SK-N-SH treated with all-trans-retinoic acid at 6 μM for 48 hours (cell line): Measurements from ENCODE around the gene MLX.

Experiments
- ATAC-seq: fragments of 200-7000 bp; cut with Tn5 transposase; 3 replicates; pipeline ENCODE4 v1.9.1; 2020; ENCODE audit warnings: mild to moderate bottlenecking, moderate library complexity
- ARNTL ChIP-seq: fragments of 450-650 bp; formaldehyde crosslinking; IDR thresholded peaks from 2 replicates; pipeline ENCODE4 v1.5.0; 2020; ENCODE audit warnings: low read depth, mild to moderate bottlenecking, moderate library complexity, borderline replicate concordance
- BACH2 ChIP-seq: fragments of 250-450 bp; sonication (Bioruptor Pico); IDR thresholded peaks from 2 replicates; pipeline ENCODE4 v1.9.0; 2021; ENCODE audit warnings: mild to moderate bottlenecking, borderline replicate concordance
- ESRRG ChIP-seq: fragments of 250-450 bp; sonication (Bioruptor Pico); IDR thresholded peaks from 2 replicates; pipeline ENCODE4 v1.6.1; 2021; ENCODE audit warnings: mild to moderate bottlenecking
- GLIS3 ChIP-seq: fragments of 250-450 bp; sonication (Bioruptor Pico); IDR thresholded peaks from 2 replicates; pipeline ENCODE4 v1.5.0; 2020; ENCODE audit warnings: mild to moderate bottlenecking, moderate library complexity
- ISL1 ChIP-seq: fragments of 250-450 bp; sonication (Bioruptor Pico); IDR thresholded peaks from 2 replicates; pipeline ENCODE4 v2.1.2; 2022; ENCODE audit warnings: mild to moderate bottlenecking, moderate library complexity
- OSR1 ChIP-seq: fragments of 250-450 bp; sonication (Bioruptor Pico); IDR thresholded peaks from 2 replicates; pipeline ENCODE4 v1.8.0; 2022; ENCODE audit warnings: moderate library complexity, mild to moderate bottlenecking, inconsistent platforms
- PPARA ChIP-seq: fragments of 250-450 bp; sonication (Bioruptor Pico); IDR thresholded peaks from 2 replicates; pipeline ENCODE4 v1.5.0; 2020; ENCODE audit warnings: mild to moderate bottlenecking, borderline replicate concordance
- RARB ChIP-seq: fragments of 250-450 bp; sonication (Bioruptor Pico); IDR thresholded peaks from 2 replicates; pipeline ENCODE4 v1.8.0; 2021; ENCODE audit warnings: mild to moderate bottlenecking, moderate library complexity
- SNAI2 ChIP-seq: fragments of 250-450 bp; sonication (Bioruptor Pico); IDR thresholded peaks from 2 replicates; pipeline ENCODE4 v1.5.0; 2020; ENCODE audit warnings: mild to moderate bottlenecking, moderate library complexity
- TCF4 ChIP-seq: fragments of 250-450 bp; sonication (Bioruptor Pico); IDR thresholded peaks from 2 replicates; pipeline ENCODE4 v1.8.0; 2021; ENCODE audit warnings: mild to moderate bottlenecking, moderate library complexity, borderline replicate concordance
- TOX ChIP-seq: fragments of 250-450 bp; sonication (Bioruptor Pico); IDR thresholded peaks from 2 replicates; pipeline ENCODE4 v1.8.0; 2021; ENCODE audit warnings: mild to moderate bottlenecking, moderate library complexity, borderline replicate concordance
- ZC3H10 ChIP-seq: fragments of 250-450 bp; sonication (Bioruptor Pico); IDR thresholded peaks from 2 replicates; pipeline ENCODE4 v1.5.1; 2021; ENCODE audit warnings: mild to moderate bottlenecking, moderate library complexity
- ZFP3 ChIP-seq: fragments of 250-450 bp; sonication (Bioruptor Pico); IDR thresholded peaks from 2 replicates; pipeline ENCODE4 v1.5.0; 2020; ENCODE audit warnings: mild to moderate bottlenecking, moderate library complexity
- ZFP30 ChIP-seq: fragments of 450-650 bp; formaldehyde crosslinking; IDR thresholded peaks from 2 replicates; pipeline ENCODE4 v1.5.0; 2022; ENCODE audit warnings: mild to moderate bottlenecking, moderate library complexity
- ZNF70 ChIP-seq: fragments of 450-650 bp; formaldehyde crosslinking; IDR thresholded peaks from 2 replicates; pipeline ENCODE4 v1.5.0; 2020; ENCODE audit warnings: mild to moderate bottlenecking, moderate library complexity
- ZNF8 ChIP-seq: fragments of 450-650 bp; formaldehyde crosslinking; IDR thresholded peaks from 2 replicates; pipeline ENCODE4 v1.5.0; 2020; ENCODE audit warnings: mild to moderate bottlenecking, moderate library complexity
- TF ChIP-seq, protein P1 (sequence below): fragments of 250-450 bp; sonication (Bioruptor Pico); IDR thresholded peaks from 2 replicates; pipeline ENCODE4 v1.8.0; 2020; ENCODE audit warnings: mild to moderate bottlenecking, moderate library complexity, borderline replicate concordance
- TF ChIP-seq, protein P2 (sequence below): fragments of 250-450 bp; sonication (Bioruptor Pico); IDR thresholded peaks from 2 replicates; pipeline ENCODE4 v1.5.1; 2020; ENCODE audit warnings: low read depth, mild to moderate bottlenecking, moderate library complexity
- TF ChIP-seq, protein P3 (sequence below): fragments of 250-450 bp; sonication (Bioruptor Pico); IDR thresholded peaks from 2 replicates; pipeline ENCODE4 v1.5.0; 2020; ENCODE audit warnings: mild to moderate bottlenecking, moderate library complexity
- TF ChIP-seq, protein P4 (sequence below): fragments of 250-450 bp; sonication (Bioruptor Pico); IDR thresholded peaks from 2 replicates; pipeline ENCODE4 v1.5.1; 2021; ENCODE audit warnings: mild to moderate bottlenecking, moderate library complexity
- TF ChIP-seq, protein P5 (sequence below): fragments of 250-450 bp; sonication (Bioruptor Pico); IDR thresholded peaks from 2 replicates; pipeline ENCODE4 v1.8.0; 2021; ENCODE audit warnings: low read depth, mild to moderate bottlenecking, moderate library complexity, borderline replicate concordance

The MLX gene

DNA sequence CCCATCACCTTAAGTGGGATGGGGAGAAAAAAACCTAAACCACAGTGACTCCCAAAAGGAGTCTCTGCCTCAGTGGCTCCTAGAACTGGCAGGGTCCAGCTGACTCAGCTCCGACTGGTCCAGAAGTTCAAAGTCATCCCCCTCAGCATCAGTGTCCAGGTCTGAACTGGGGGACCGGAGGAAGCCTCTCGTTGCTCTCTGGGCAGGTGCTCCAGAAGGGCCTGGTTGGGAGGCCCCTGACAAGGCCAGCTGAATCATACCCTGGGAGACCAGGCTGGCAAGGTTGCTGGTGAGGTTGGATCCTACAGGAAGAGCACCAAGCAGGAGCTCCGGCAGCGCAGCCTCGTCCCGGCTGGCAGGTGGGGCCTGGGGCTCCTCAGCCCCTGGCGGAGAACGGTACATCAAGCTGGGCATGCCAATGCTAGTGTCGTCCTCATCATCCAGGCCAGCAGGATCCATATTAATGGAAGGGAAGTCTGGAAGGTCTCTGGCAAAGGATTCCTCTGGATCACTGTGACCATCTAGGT is 14.9 kb downstream of the MLX start:
- no peak for ATAC-seq

DNA sequence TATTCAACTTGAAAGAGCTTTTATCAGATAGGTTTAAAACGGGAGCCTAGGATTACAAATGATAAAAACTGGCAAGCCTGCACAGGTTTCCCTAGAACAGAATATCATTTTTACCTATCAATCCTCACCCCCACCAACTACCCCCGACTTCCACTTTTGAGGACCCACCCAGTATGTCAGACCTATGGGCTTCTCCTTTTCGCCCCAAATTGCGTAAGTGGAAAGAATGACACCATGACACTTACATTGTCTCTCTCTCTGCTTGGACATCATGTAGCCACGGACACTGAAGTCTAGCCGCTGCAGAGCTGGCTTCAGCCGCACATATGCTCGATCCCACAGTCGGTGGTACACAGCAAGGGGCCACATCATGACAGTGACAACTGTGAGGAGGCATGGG is 18.0 kb downstream of the MLX start:
- TF ChIP-seq ISL1 (no peak), RARB (no peak), BACH2 (no peak), ESRRG (CRISPR knock-in tag) (no peak), ZFP3 (CRISPR knock-in tag) (no peak), TCF4 (CRISPR knock-in tag) (no peak), ZNF70 (CRISPR knock-in tag) (no peak)
- TF ChIP-seq, protein P1, sequence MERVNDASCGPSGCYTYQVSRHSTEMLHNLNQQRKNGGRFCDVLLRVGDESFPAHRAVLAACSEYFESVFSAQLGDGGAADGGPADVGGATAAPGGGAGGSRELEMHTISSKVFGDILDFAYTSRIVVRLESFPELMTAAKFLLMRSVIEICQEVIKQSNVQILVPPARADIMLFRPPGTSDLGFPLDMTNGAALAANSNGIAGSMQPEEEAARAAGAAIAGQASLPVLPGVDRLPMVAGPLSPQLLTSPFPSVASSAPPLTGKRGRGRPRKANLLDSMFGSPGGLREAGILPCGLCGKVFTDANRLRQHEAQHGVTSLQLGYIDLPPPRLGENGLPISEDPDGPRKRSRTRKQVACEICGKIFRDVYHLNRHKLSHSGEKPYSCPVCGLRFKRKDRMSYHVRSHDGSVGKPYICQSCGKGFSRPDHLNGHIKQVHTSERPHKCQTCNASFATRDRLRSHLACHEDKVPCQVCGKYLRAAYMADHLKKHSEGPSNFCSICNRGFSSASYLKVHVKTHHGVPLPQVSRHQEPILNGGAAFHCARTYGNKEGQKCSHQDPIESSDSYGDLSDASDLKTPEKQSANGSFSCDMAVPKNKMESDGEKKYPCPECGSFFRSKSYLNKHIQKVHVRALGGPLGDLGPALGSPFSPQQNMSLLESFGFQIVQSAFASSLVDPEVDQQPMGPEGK (CRISPR knock-in tag) = no peak
- no peak for ATAC-seq

More for the DNA sequence above, 14.9 kb downstream of the MLX start:
- TF ChIP-seq ZNF70 (CRISPR knock-in tag) (no peak), SNAI2 (CRISPR knock-in tag) (no peak), ZC3H10 (CRISPR knock-in tag) (no peak), ZNF8 (no peak)
- TF ChIP-seq, protein P2, sequence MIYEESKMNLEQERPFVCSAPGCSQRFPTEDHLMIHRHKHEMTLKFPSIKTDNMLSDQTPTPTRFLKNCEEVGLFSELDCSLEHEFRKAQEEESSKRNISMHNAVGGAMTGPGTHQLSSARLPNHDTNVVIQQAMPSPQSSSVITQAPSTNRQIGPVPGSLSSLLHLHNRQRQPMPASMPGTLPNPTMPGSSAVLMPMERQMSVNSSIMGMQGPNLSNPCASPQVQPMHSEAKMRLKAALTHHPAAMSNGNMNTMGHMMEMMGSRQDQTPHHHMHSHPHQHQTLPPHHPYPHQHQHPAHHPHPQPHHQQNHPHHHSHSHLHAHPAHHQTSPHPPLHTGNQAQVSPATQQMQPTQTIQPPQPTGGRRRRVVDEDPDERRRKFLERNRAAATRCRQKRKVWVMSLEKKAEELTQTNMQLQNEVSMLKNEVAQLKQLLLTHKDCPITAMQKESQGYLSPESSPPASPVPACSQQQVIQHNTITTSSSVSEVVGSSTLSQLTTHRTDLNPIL (CRISPR knock-in tag) = no peak

DNA sequence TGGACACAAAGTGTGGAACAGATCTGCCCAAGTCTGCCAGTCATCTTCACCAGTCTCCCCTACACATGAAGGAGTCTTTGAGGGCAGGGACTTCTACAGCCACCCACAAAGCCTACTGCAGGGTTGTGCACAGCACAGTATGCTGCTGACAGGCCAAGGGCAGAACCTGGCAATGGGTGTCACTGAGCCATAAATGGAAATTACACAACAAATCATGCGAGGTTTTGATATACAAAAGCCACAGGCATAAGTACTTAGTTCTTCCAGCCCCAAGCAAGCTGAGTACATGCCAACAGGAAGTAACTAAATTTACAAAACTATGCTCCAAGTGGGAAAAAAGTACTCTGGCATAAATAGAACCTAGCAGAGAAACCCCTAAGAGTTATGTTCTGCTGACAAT is 18.5 kb downstream of the MLX start:
- no peak for ATAC-seq
- TF ChIP-seq, protein P3, sequence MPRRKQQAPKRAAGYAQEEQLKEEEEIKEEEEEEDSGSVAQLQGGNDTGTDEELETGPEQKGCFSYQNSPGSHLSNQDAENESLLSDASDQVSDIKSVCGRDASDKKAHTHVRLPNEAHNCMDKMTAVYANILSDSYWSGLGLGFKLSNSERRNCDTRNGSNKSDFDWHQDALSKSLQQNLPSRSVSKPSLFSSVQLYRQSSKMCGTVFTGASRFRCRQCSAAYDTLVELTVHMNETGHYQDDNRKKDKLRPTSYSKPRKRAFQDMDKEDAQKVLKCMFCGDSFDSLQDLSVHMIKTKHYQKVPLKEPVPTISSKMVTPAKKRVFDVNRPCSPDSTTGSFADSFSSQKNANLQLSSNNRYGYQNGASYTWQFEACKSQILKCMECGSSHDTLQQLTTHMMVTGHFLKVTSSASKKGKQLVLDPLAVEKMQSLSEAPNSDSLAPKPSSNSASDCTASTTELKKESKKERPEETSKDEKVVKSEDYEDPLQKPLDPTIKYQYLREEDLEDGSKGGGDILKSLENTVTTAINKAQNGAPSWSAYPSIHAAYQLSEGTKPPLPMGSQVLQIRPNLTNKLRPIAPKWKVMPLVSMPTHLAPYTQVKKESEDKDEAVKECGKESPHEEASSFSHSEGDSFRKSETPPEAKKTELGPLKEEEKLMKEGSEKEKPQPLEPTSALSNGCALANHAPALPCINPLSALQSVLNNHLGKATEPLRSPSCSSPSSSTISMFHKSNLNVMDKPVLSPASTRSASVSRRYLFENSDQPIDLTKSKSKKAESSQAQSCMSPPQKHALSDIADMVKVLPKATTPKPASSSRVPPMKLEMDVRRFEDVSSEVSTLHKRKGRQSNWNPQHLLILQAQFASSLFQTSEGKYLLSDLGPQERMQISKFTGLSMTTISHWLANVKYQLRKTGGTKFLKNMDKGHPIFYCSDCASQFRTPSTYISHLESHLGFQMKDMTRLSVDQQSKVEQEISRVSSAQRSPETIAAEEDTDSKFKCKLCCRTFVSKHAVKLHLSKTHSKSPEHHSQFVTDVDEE (CRISPR knock-in tag) = no peak
- TF ChIP-seq ZC3H10 (CRISPR knock-in tag) = no peak
- no peak for TF ChIP-seq GLIS3 (CRISPR knock-in tag)
- no peak for TF ChIP-seq ZNF8
- no peak for TF ChIP-seq TOX (CRISPR knock-in tag)
- TF ChIP-seq OSR1 (CRISPR knock-in tag) = no peak
- no peak for TF ChIP-seq ZFP3 (CRISPR knock-in tag)
- no peak for TF ChIP-seq ARNTL
- TF ChIP-seq, protein P4, sequence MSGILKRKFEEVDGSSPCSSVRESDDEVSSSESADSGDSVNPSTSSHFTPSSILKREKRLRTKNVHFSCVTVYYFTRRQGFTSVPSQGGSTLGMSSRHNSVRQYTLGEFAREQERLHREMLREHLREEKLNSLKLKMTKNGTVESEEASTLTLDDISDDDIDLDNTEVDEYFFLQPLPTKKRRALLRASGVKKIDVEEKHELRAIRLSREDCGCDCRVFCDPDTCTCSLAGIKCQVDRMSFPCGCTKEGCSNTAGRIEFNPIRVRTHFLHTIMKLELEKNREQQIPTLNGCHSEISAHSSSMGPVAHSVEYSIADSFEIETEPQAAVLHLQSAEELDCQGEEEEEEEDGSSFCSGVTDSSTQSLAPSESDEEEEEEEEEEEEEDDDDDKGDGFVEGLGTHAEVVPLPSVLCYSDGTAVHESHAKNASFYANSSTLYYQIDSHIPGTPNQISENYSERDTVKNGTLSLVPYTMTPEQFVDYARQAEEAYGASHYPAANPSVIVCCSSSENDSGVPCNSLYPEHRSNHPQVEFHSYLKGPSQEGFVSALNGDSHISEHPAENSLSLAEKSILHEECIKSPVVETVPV (CRISPR knock-in tag) = no peak
- TF ChIP-seq ISL1 = no peak
- TF ChIP-seq PPARA (CRISPR knock-in tag) = no peak

DNA sequence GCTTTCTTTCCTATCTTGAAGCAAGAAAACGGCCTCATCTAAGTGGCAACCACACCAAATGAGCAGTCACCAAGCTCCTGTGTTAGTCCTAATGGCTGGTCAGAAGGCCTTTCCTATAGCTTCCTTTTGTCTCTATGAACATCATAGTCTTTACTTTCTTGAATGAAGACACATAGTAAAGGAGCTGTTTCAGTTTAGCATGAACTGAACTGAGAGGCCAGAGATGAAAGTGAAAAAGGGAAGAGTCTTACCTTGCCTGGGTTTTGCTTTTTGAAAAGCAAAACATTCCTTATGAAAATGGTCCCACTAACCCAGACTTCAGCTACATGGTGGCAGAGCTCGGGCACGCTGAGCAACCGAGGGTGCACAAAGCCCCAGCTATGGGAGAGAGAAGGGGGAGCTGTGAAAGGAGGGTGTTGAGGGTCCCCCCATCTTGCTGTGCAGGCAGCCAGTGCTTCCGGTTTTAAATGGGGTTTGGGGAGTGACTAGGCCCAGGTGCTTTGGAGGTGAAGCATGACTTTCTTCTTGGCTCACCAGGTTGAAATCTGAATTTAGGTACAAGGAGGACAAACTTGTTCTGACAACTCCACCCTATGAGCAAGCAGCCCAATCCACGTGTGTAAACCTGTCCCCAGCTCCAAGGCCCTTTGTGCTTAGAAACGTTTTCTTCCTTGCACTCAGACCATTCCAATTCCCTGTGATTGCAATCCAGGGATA is 19.8 kb downstream of the MLX start:
- no peak for ATAC-seq
- TF ChIP-seq ZFP3 (CRISPR knock-in tag) = no peak
- TF ChIP-seq, protein P3 (CRISPR knock-in tag) = no peak
- TF ChIP-seq ESRRG (CRISPR knock-in tag) = no peak
- TF ChIP-seq, protein P5, sequence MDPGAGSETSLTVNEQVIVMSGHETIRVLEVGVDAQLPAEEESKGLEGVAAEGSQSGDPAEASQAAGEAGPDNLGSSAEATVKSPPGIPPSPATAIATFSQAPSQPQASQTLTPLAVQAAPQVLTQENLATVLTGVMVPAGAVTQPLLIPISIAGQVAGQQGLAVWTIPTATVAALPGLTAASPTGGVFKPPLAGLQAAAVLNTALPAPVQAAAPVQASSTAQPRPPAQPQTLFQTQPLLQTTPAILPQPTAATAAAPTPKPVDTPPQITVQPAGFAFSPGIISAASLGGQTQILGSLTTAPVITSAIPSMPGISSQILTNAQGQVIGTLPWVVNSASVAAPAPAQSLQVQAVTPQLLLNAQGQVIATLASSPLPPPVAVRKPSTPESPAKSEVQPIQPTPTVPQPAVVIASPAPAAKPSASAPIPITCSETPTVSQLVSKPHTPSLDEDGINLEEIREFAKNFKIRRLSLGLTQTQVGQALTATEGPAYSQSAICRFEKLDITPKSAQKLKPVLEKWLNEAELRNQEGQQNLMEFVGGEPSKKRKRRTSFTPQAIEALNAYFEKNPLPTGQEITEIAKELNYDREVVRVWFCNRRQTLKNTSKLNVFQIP = no peak
- no peak for TF ChIP-seq ARNTL
- no peak for TF ChIP-seq ZC3H10 (CRISPR knock-in tag)
- TF ChIP-seq ZNF70 (CRISPR knock-in tag) = no peak
- TF ChIP-seq ZNF8 = no peak
- no peak for TF ChIP-seq ZFP30 (CRISPR knock-in tag)
- TF ChIP-seq TOX (CRISPR knock-in tag) = no peak
- TF ChIP-seq, protein P1 (CRISPR knock-in tag) = no peak
- no peak for TF ChIP-seq ISL1
- no peak for TF ChIP-seq RARB
